A549 (cell line): ENCODE data around the gene GRK3. TPM values are rescaled to one million over a fixed set of nuclear protein-coding genes. Genes with fewer than 3 reads are reported as not detected.
"Not testable (repeated sequence)": the region's sequence is repeated elsewhere in the genome, so short reads cannot be mapped to it uniquely, and the experiment has no call there.

ENCODE experiments used
- ATAC-seq, 2 experiments: fragments of 200-7000 bp in 1 of 2; fragments of >200 bp in 1 of 2; cut with Nextera tagmentation in 1 of 2; cut with Tn5 transposase in 1 of 2; 3 replicates each; pipeline versions ENCODE4 v1.8.0 to v1.9.1; 2018 to 2020; ENCODE audit warnings: mild to moderate bottlenecking in 1 of 2, moderate library complexity in 1 of 2
- CTCF ChIA-PET: fragments of 300-600 bp; sonication (Branson Sonifier 250); formaldehyde crosslinking; extraction: SDS; loops from one replicate; lab custom pipeline; 2021; ENCODE audit warnings: antibody characterized with exemption, inconsistent platforms; lab: Yijun Ruan, JAX
- POLR2A ChIA-PET: fragments of 350-600 bp; formaldehyde crosslinking; extraction: SDS; loops from one replicate; lab custom pipeline; 2021; ENCODE audit warnings: antibody characterized with exemption, inconsistent platforms; lab: Yijun Ruan, JAX
- DNase-seq, 2 experiments: peaks; one replicate each; pipeline versions ENCODE4 v3.0.0 to v3.0.0-alpha.2; 2011 to 2016; ENCODE audit warnings: low read depth in 1 of 2, low spot score in 1 of 2
- FAIRE-seq: peaks from 2 replicates; lab custom pipeline; 2011; peaks lifted over from hg19 to GRCh38; lab: Jason Lieb, UNC
- H3K27ac ChIP-seq, 2 experiments: fragments of >200 bp; sonication (Bioruptor Twin); formaldehyde crosslinking; 3 replicates each; pipeline ENCODE4 v1.5.1; 2016 to 2017
- H3K4me1 ChIP-seq: fragments of >200 bp; sonication (Bioruptor Twin); formaldehyde crosslinking; 3 replicates; pipeline ENCODE4 v1.6.1; 2016
- H3K4me2 ChIP-seq: fragments of >200 bp; sonication (Bioruptor Twin); formaldehyde crosslinking; 3 replicates; pipeline ENCODE4 v1.6.1; 2016
- H3K4me3 ChIP-seq: fragments of >200 bp; sonication (Bioruptor Twin); formaldehyde crosslinking; 3 replicates; pipeline ENCODE4 v1.5.1; 2016
- H3K9me3 ChIP-seq: fragments of >200 bp; sonication (Bioruptor Twin); formaldehyde crosslinking; 3 replicates; pipeline ENCODE4 v1.6.1; 2016
- BCL3 ChIP-seq: fragments of >200 bp; sonication (Bioruptor Twin); formaldehyde crosslinking; IDR thresholded peaks from 3 replicates; pipeline ENCODE4 v1.6.1; 2016
- CBX8 ChIP-seq: fragments of 200-600 bp; sonication (generic); IDR thresholded peaks from 2 replicates; pipeline ENCODE4 v1.6.1; 2016
- CHD2 ChIP-seq: fragments of 150-350 bp; IDR thresholded peaks from 2 replicates; pipeline ENCODE4 v1.6.1; 2014; ENCODE audit warnings: low read length; ENCODE audit not compliant: partially characterized antibody
- CHD4 ChIP-seq: fragments of 200-600 bp; sonication (generic); IDR thresholded peaks from 2 replicates; pipeline ENCODE4 v1.6.1; 2016; ENCODE audit warnings: antibody characterized with exemption, mild to moderate bottlenecking, borderline replicate concordance
- EHF ChIP-seq: fragments of 250-450 bp; sonication (Bioruptor Pico); IDR thresholded peaks from 2 replicates; pipeline ENCODE4 v1.5.0; 2020; ENCODE audit warnings: mild to moderate bottlenecking
- EHMT2 ChIP-seq: fragments of 200-600 bp; sonication (generic); IDR thresholded peaks from 2 replicates; pipeline ENCODE4 v1.6.1; 2016; ENCODE audit warnings: antibody characterized with exemption, low read depth, mild to moderate bottlenecking, moderate library complexity
- ELK1 ChIP-seq: fragments of 150-350 bp; IDR thresholded peaks from 2 replicates; pipeline ENCODE4 v1.6.1; 2014; ENCODE audit warnings: low read depth, mild to moderate bottlenecking, low read length
- FOXS1 ChIP-seq: fragments of 250-450 bp; sonication (Bioruptor Pico); IDR thresholded peaks from 2 replicates; pipeline ENCODE4 v1.5.0; 2020; ENCODE audit warnings: mild to moderate bottlenecking, moderate library complexity
- GATA3 ChIP-seq: IDR thresholded peaks from 2 replicates; pipeline ENCODE4 v1.6.1; 2012; ENCODE audit warnings: borderline replicate concordance
- HOXB13 ChIP-seq: fragments of 250-450 bp; sonication (Bioruptor Pico); IDR thresholded peaks from 2 replicates; pipeline ENCODE4 v1.5.0; 2020; ENCODE audit warnings: low read depth, mild to moderate bottlenecking, moderate library complexity
- NPAS2 ChIP-seq: fragments of 250-450 bp; sonication (Bioruptor Pico); IDR thresholded peaks from 2 replicates; pipeline ENCODE4 v1.8.0; 2022; ENCODE audit warnings: mild to moderate bottlenecking, moderate library complexity, borderline replicate concordance
- NR3C1 ChIP-seq: fragments of >200 bp; sonication (Bioruptor Twin); formaldehyde crosslinking; IDR thresholded peaks from 3 replicates; pipeline ENCODE4 v1.6.1; 2017
- PHF8 ChIP-seq: fragments of 200-600 bp; sonication (generic); IDR thresholded peaks from 2 replicates; pipeline ENCODE4 v1.6.1; 2016; ENCODE audit warnings: low read depth, mild to moderate bottlenecking, antibody characterized with exemption, moderate library complexity, borderline replicate concordance
- POLR2AphosphoS2 ChIP-seq: conservative IDR thresholded peaks from 2 replicates; pipeline ENCODE4 v1.6.1; 2012; ENCODE audit warnings: low read length, improper control_type of control experiment, inconsistent platforms
- RARB ChIP-seq: fragments of 250-450 bp; sonication (Bioruptor Pico); IDR thresholded peaks from 2 replicates; pipeline ENCODE4 v1.8.0; 2021; ENCODE audit warnings: mild to moderate bottlenecking, moderate library complexity
- RCOR1 ChIP-seq: fragments of 150-350 bp; IDR thresholded peaks from 2 replicates; pipeline ENCODE4 v1.6.1; 2014; ENCODE audit warnings: antibody characterized with exemption, low read length, low read depth
- REST ChIP-seq: fragments of 200-600 bp; sonication (generic); IDR thresholded peaks from 2 replicates; pipeline ENCODE4 v1.6.1; 2016; ENCODE audit warnings: antibody characterized with exemption, mild to moderate bottlenecking, moderate library complexity
- ZC3H11A ChIP-seq: fragments of 450-650 bp; IDR thresholded peaks from 2 replicates; pipeline ENCODE4 v1.6.1; 2014; ENCODE audit warnings: antibody characterized with exemption, mild to moderate bottlenecking
- ZNF302 ChIP-seq: fragments of 250-450 bp; sonication (Bioruptor Pico); IDR thresholded peaks from 2 replicates; pipeline ENCODE4 v1.9.0; 2021; ENCODE audit warnings: inconsistent platforms, mild to moderate bottlenecking, moderate library complexity
- ZSCAN20 ChIP-seq: fragments of 250-450 bp; sonication (Bioruptor Pico); IDR thresholded peaks from 2 replicates; pipeline ENCODE4 v1.8.0; 2022; ENCODE audit warnings: mild to moderate bottlenecking, moderate library complexity
- WGBS: methylation state at CpG from one replicate; pipeline ENCODE4 v1.1.6; 2017; ENCODE audit errors: missing lambda C conversion rate; 5-methylcytosine and 5-hydroxymethylcytosine counted together
- polyA plus RNA-seq, 4 experiments: library from polyadenylated mRNA; depleted of rRNA in 3 of 4; stranded (reverse); fragments of >200 nt; fragmentation: RNase III in 1 of 4; extraction: RNeasy Plus Mini Kit Qiagen cat#74134 plus additional on column Dnase treatment in 1 of 4; gene quantifications; 2 replicates in 3 of 4; 3 replicates in 1 of 4; pipeline ENCODE4 v1.2.3, GENCODE V29; 2011 to 2017

GRK3 gene
- polyA plus RNA-seq, 2 of the 4 experiments (the other 2 are of a cell fraction): 3.9 to 6.5 TPM

- DNase-seq (no peak), ATAC-seq (no peak), FAIRE-seq (no peak)
- H3K4me2 ChIP-seq: no peak overlapping the region
- 59% methylated on average over 8 of the region's 10 CpGs for WGBS
- H3K9me3 ChIP-seq: no peaks in the 10 kb centered on the region
- no peak overlapping the region for H3K27ac ChIP-seq
- 0 out of 3 replicates have a peak, but pooled peaks cover 3% of the 10 kb centered on the region for H3K4me1 ChIP-seq
- TF ChIP-seq EHF (CRISPR knock-in tag): no peak
- no peak for TF ChIP-seq BCL3
- TF ChIP-seq ZSCAN20 (CRISPR knock-in tag): no peak
- no peak for TF ChIP-seq REST
- TF ChIP-seq FOXS1 (CRISPR knock-in tag): no peak
- TF ChIP-seq RCOR1: no peak
- no peak for TF ChIP-seq RARB (CRISPR knock-in tag)
- no peak for TF ChIP-seq GATA3
- TF ChIP-seq ELK1: no peak
- TF ChIP-seq HOXB13: no peak
- ChIA-PET POLR2A (no interaction called here), CTCF (no interaction called here)
- H3K4me3 ChIP-seq: no peak overlapping the region
These were observed 15.5 kb upstream of the GRK3 start for GRCh38 chr22:25548866-25549464.

- Histone ChIP-seq H3K4me2 (no peak overlapping the region), H3K9me3 (no peaks in the 10 kb centered on the region), H3K4me1 (no peaks in the 10 kb centered on the region), H3K4me3 (no peak overlapping the region), H3K27ac (no peak overlapping the region)
- no peak for TF ChIP-seq RARB (CRISPR knock-in tag)
- TF ChIP-seq ZC3H11A: no peak
- no peak for TF ChIP-seq CHD4
- TF ChIP-seq CHD2: no peak
- TF ChIP-seq NPAS2 (CRISPR knock-in tag): no peak
- TF ChIP-seq EHMT2: no peak
- TF ChIP-seq RCOR1: no peak
- no peak for TF ChIP-seq CBX8
- TF ChIP-seq POLR2AphosphoS2: no peak
- TF ChIP-seq NR3C1: no peak
- TF ChIP-seq PHF8: no peak
- TF ChIP-seq ZNF302: no peak
- ChIA-PET POLR2A (no interaction called here), CTCF (no interaction called here)
- ATAC-seq (no peak), DNase-seq (no peak), FAIRE-seq (no peak)
- 36% methylated on average over 1 of the region's 1 CpG for WGBS
These were observed 13.1 kb upstream of the GRK3 start for GRCh38 chr22:25551396-25551795.

GRCh38 chr22:25552405-25552804 lies 12.1 kb upstream of the GRK3 start:
- H3K4me3 ChIP-seq, H3K4me2 ChIP-seq, POLR2A ChIA-PET, FAIRE-seq, CTCF ChIA-PET, H3K9me3 ChIP-seq, H3K4me1 ChIP-seq, H3K27ac ChIP-seq, DNase-seq, ATAC-seq: not testable (repeated sequence)
- 22% methylated on average over 1 of the region's 1 CpG for WGBS
